Measurements from ENCODE around the gene CENPF. TPM values are rescaled to one million over a fixed set of nuclear protein-coding genes. Genes with fewer than 3 reads are reported as not detected.
A peak's percentile ranks its signal among the peaks of the same experiment; 100 is the strongest.

CENPF gene
- total RNA-seq, 1 donor from 2014 or later, result 62.1 TPM

DNA sequence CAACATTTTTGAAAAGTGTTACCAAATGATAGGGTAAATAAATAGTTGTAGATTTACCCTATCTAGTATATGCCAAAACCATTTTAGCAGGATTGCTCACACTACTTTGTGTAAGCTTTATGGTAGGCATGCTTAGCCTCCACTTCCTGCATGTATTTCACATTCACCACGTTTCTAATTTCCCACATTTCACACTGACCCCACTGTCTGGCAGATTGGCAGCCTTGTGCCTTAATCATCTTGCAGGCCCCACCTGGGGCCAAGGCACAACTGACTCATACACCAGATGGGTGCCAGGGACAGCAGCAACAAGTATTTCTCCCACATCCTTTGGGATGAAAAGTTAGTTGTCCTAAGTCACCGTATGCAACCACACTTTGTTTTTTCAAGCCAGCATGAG lies 21.2 kb upstream of the CENPF start:
- Mint-ChIP-seq H3K27ac (no peak overlapping the region), H3K4me1 (ENCODE audit: low read depth) (peaks cover 4% of the 10 kb centered on the region), H3K9me3 (ENCODE audit: low read depth) (no peaks in the 10 kb centered on the region), H3K4me3 (ENCODE audit: low read depth) (no peak overlapping the region), H3K36me3 (ENCODE audit: insufficient read depth) (no peaks in the 10 kb centered on the region), H3K27me3 (no peaks in the 10 kb centered on the region)
- no peak for TF ChIP-seq CTCF (IDR thresholded peaks at IDR 0.05; ENCODE audit: unreplicated experiment)
- no peak for DNase-seq (ENCODE audit: low spot score, unreplicated experiment)

GRCh38 chr1:214582289-214582891 lies 20.6 kb upstream of the CENPF start:
- Mint-ChIP-seq H3K36me3 (ENCODE audit: insufficient read depth) (no peaks in the 10 kb centered on the region), H3K4me3 (ENCODE audit: low read depth) (no peak overlapping the region), H3K4me1 (ENCODE audit: low read depth) (peaks cover 4% of the 10 kb centered on the region), H3K27ac (no peak overlapping the region), H3K27me3 (no peaks in the 10 kb centered on the region), H3K9me3 (ENCODE audit: low read depth) (no peaks in the 10 kb centered on the region)
- no peak for DNase-seq (ENCODE audit: low spot score, unreplicated experiment)
- TF ChIP-seq CTCF (IDR thresholded peaks at IDR 0.05; ENCODE audit: unreplicated experiment), result no peak

DNA sequence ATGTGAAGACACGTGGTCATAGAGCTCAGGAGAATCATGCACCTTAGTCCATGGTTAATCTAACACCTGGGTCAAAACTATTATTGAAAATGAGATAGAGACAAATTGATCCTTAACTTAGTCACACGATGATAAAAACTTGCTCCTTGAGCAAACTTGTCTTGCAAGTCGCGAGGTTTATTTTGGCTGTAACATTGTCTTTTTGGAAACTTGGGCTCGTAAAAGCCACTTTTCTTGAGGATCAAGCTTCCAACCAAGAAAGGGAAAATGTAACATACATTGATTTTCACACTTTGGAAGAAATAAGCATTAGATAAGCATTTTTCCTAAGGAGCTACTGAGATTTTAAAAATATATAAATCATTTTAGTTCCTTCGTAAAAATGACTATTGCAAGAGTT lies 19.9 kb upstream of the CENPF start:
- DNase-seq (ENCODE audit: low spot score, unreplicated experiment), result no peak
- Mint-ChIP-seq H3K27me3 (no peaks in the 10 kb centered on the region), H3K4me1 (ENCODE audit: low read depth) (peaks cover 4% of the 10 kb centered on the region), H3K36me3 (ENCODE audit: insufficient read depth) (no peaks in the 10 kb centered on the region), H3K4me3 (ENCODE audit: low read depth) (no peak overlapping the region), H3K9me3 (ENCODE audit: low read depth) (no peaks in the 10 kb centered on the region), H3K27ac (no peak overlapping the region)
- no peak for TF ChIP-seq CTCF (IDR thresholded peaks at IDR 0.05; ENCODE audit: unreplicated experiment)

- peaks cover 4% of the 10 kb centered on the region for H3K4me1 Mint-ChIP-seq (ENCODE audit: low read depth)
- H3K36me3 Mint-ChIP-seq (ENCODE audit: insufficient read depth), result no peaks in the 10 kb centered on the region
- no peaks in the 10 kb centered on the region for H3K27me3 Mint-ChIP-seq
- TF ChIP-seq CTCF (IDR thresholded peaks at IDR 0.05; ENCODE audit: unreplicated experiment), result no peak
- no peak for DNase-seq (ENCODE audit: low spot score, unreplicated experiment)
- no peak overlapping the region for H3K4me3 Mint-ChIP-seq (ENCODE audit: low read depth)
- H3K27ac Mint-ChIP-seq, result no peak overlapping the region
- no peaks in the 10 kb centered on the region for H3K9me3 Mint-ChIP-seq (ENCODE audit: low read depth)
Observed at GRCh38 chr1:214583824-214584554, 19.0 kb upstream of the CENPF start.

GRCh38 chr1:214584805-214585766 lies 17.9 kb upstream of the CENPF start:
- Mint-ChIP-seq H3K36me3 (ENCODE audit: insufficient read depth) (no peaks in the 10 kb centered on the region), H3K4me1 (ENCODE audit: low read depth) (peaks cover 4% of the 10 kb centered on the region), H3K4me3 (ENCODE audit: low read depth) (no peak overlapping the region), H3K9me3 (ENCODE audit: low read depth) (no peaks in the 10 kb centered on the region), H3K27ac (no peak overlapping the region), H3K27me3 (no peaks in the 10 kb centered on the region)
- TF ChIP-seq CTCF (IDR thresholded peaks at IDR 0.05; ENCODE audit: unreplicated experiment), result peak; percentile 75
- DNase-seq (ENCODE audit: low spot score, unreplicated experiment), result no peak
